CD14-positive monocyte (primary cell): ENCODE data around the gene SHROOM4. TPM values are rescaled to one million over a fixed set of nuclear protein-coding genes. Genes with fewer than 3 reads are reported as not detected.

Experiments
- DNase-seq, 3 donors: peaks; one replicate each; pipeline ENCODE4 v3.0.0-alpha.2; 2011 to 2022
- H2AFZ ChIP-seq: 2 replicates; pipeline ENCODE4 v1.6.0; 2012; ENCODE audit warnings: mild to moderate bottlenecking, low read depth, low read length, inconsistent platforms; ENCODE audit not compliant: insufficient read depth, poor library complexity, severe bottlenecking
- H3K27ac ChIP-seq, 2 donors: 1 replicate in 1 of 2; 2 replicates in 1 of 2; pipeline ENCODE4 v1.5.1; 2012 to 2013; ENCODE audit warnings: low read length in 2 of 2, control low read depth in 1 of 2, inconsistent platforms in 1 of 2, low read depth in 1 of 2, mild to moderate bottlenecking in 1 of 2
- H3K27me3 ChIP-seq, 2 donors: one replicate each; pipeline versions ENCODE4 v1.6.0 to v1.6.1; 2011 to 2013; ENCODE audit warnings: low read length in 2 of 2; ENCODE audit not compliant: control insufficient read depth in 2 of 2, insufficient read depth in 2 of 2
- H3K36me3 ChIP-seq, 2 donors: replicated peaks in 1 of 2; 1 replicate in 1 of 2; 2 replicates in 1 of 2; pipeline versions ENCODE4 v1.5.1 to v1.6.1; 2012 to 2013; ENCODE audit warnings: low read length in 2 of 2, control low read depth in 1 of 2, inconsistent platforms in 1 of 2, mild to moderate bottlenecking in 1 of 2; ENCODE audit not compliant: insufficient read depth in 2 of 2, control insufficient read depth in 1 of 2
- H3K4me1 ChIP-seq, 2 donors: 1 replicate in 1 of 2; 2 replicates in 1 of 2; pipeline versions ENCODE4 v1.5.1 to v1.6.1; 2012 to 2013; ENCODE audit warnings: low read length in 2 of 2, control low read depth in 1 of 2, inconsistent platforms in 1 of 2, mild to moderate bottlenecking in 1 of 2, moderate library complexity in 1 of 2; ENCODE audit not compliant: insufficient read depth in 2 of 2, control insufficient read depth in 1 of 2
- H3K4me2 ChIP-seq: replicated peaks from 2 replicates; pipeline ENCODE3; 2012; ENCODE audit warnings: low read length, moderate library complexity, mild to moderate bottlenecking; ENCODE audit not compliant: poor library complexity, severe bottlenecking; ENCODE audit errors: extremely low read depth
- H3K4me3 ChIP-seq, 3 experiments: fragments of 200-600 bp in 1 of 3; sonication (generic) in 1 of 3; replicated peaks in 1 of 3; 1 replicate in 2 of 3; 2 replicates in 1 of 3; pipeline ENCODE4 v1.5.1; 2011 to 2013; ENCODE audit warnings: low read length in 3 of 3, mild to moderate bottlenecking in 3 of 3, control low read depth in 2 of 3, low read depth in 2 of 3, inconsistent platforms in 1 of 3, moderate library complexity in 1 of 3
- H3K79me2 ChIP-seq: 2 replicates; pipeline ENCODE4 v1.6.0; 2012; ENCODE audit warnings: mild to moderate bottlenecking, control low read depth, inconsistent platforms, low read length, moderate library complexity; ENCODE audit not compliant: insufficient read depth
- H3K9ac ChIP-seq: 2 replicates; pipeline ENCODE4 v1.6.0; 2017; ENCODE audit warnings: low read length, mild to moderate bottlenecking; ENCODE audit not compliant: insufficient read depth, poor library complexity, severe bottlenecking
- H3K9me3 ChIP-seq, 2 donors: replicated peaks in 1 of 2; 1 replicate in 1 of 2; 2 replicates in 1 of 2; pipeline versions ENCODE4 v1.5.1 to v1.6.1; 2012 to 2013; ENCODE audit warnings: low read length in 2 of 2, control low read depth in 1 of 2; ENCODE audit not compliant: control insufficient read depth in 1 of 2, insufficient read depth in 1 of 2
- H4K20me1 ChIP-seq: 2 replicates; pipeline ENCODE4 v1.6.0; 2012; ENCODE audit warnings: mild to moderate bottlenecking, low read length, control low read depth, moderate library complexity; ENCODE audit not compliant: insufficient read depth
- H3K27ac Mint-ChIP-seq, 7 donors: one replicate each; pipeline ENCODE4 v1.8.0; 2020; ENCODE audit warnings: mild to moderate bottlenecking in 7 of 7, mixed read lengths in 7 of 7, moderate library complexity in 6 of 7, inconsistent platforms in 2 of 7
- H3K27me3 Mint-ChIP-seq, 3 donors: one replicate each; pipeline ENCODE4 v1.8.0; 2021 to 2022; ENCODE audit warnings: low read depth in 3 of 3, mild to moderate bottlenecking in 3 of 3, mixed read lengths in 3 of 3, moderate library complexity in 3 of 3, inconsistent platforms in 1 of 3
- H3K36me3 Mint-ChIP-seq, 2 donors: one replicate each; pipeline ENCODE4 v1.8.0; 2020; ENCODE audit warnings: mixed read lengths in 2 of 2, inconsistent platforms in 1 of 2, mild to moderate bottlenecking in 1 of 2
- H3K4me1 Mint-ChIP-seq: one replicate; pipeline ENCODE4 v1.8.0; 2020; ENCODE audit warnings: mild to moderate bottlenecking, mixed read lengths
- H3K4me3 Mint-ChIP-seq, 2 donors: one replicate each; pipeline ENCODE4 v1.8.0; 2020; ENCODE audit warnings: mild to moderate bottlenecking in 2 of 2, mixed read lengths in 2 of 2, moderate library complexity in 1 of 2
- H3K9me3 Mint-ChIP-seq, 7 donors: one replicate each; pipeline ENCODE4 v1.8.0; 2020 to 2022; ENCODE audit warnings: mixed read lengths in 7 of 7, mild to moderate bottlenecking in 6 of 7, moderate library complexity in 6 of 7, inconsistent platforms in 2 of 7
- CTCF ChIP-seq: fragments of 200-600 bp; IDR thresholded peaks from one replicate; pipeline ENCODE4 v1.8.0; 2022; ENCODE audit warnings: antibody characterized with exemption, mild to moderate bottlenecking
- WGBS: methylation state at CpG from one replicate; pipeline ENCODE4 v1.1.5; 2013; ENCODE audit warnings: missing lambda C conversion rate; ENCODE audit not compliant: insufficient coverage; 5-methylcytosine and 5-hydroxymethylcytosine counted together
- intact Hi-C, 2 donors: fragments of 100-400 bp; cut with micrococcal nuclease; formaldehyde crosslinking; loops; one replicate each; pipeline versions ENCODE4 v1.15.0 to v1.15.1; 2023
- polyA plus RNA-seq, 3 donors: library from polyadenylated mRNA; depleted of rRNA in 1 of 3; unstranded in 2 of 3; stranded (reverse) in 1 of 3; fragments of 300-500 nt in 2 of 3; fragments of >200 nt in 1 of 3; fragmentation: Illumina TruSeq in 2 of 3; gene quantifications; 1 replicate in 2 of 3; 2 replicates in 1 of 3; pipeline ENCODE4 v1.2.3, GENCODE V29; 2012 to 2021

SHROOM4 gene
- polyA plus RNA-seq, 3 donors: under 0.01 TPM; not detected in 2

- Histone ChIP-seq H3K27me3 (no peaks in the 10 kb centered on the region), H3K4me2 (no peak overlapping the region), H4K20me1 (no peaks in the 10 kb centered on the region), H3K36me3 (no peaks in the 10 kb centered on the region), H2AFZ (no peak overlapping the region), H3K4me3 (no peak overlapping the region), H3K4me1 (no peaks in the 10 kb centered on the region), H3K79me2 (no peaks in the 10 kb centered on the region), H3K9me3 (no peaks in the 10 kb centered on the region), H3K9ac (no peak overlapping the region), H3K27ac (no peak overlapping the region)
- no peaks in the 10 kb centered on the region for H3K9me3 Mint-ChIP-seq
- intact Hi-C loops: no loop called here
- no CpG with 5 or more reads among the region's 2 CpGs for WGBS
- no peak for TF ChIP-seq CTCF
- no peaks in the 10 kb centered on the region for H3K36me3 Mint-ChIP-seq
- no peak for DNase-seq
- no peak overlapping the region for H3K27ac Mint-ChIP-seq
- H3K27me3 Mint-ChIP-seq: peaks cover 0 to 4% (median 0%) of the 10 kb centered on the region in 3 donors
- H3K4me3 Mint-ChIP-seq: no peak overlapping the region
- H3K4me1 Mint-ChIP-seq: no peaks in the 10 kb centered on the region
These were observed 43.3 kb downstream of the SHROOM4 start for GRCh38 chrX:50770702-50771101.

GRCh38 chrX:50769389-50770063, 44.5 kb downstream of the SHROOM4 start:
- Histone ChIP-seq H3K27ac (no peak overlapping the region), H3K4me1 (no peaks in the 10 kb centered on the region), H2AFZ (no peak overlapping the region), H3K9ac (no peak overlapping the region), H3K4me2 (no peak overlapping the region), H3K9me3 (no peaks in the 10 kb centered on the region), H3K79me2 (no peaks in the 10 kb centered on the region), H3K27me3 (no peaks in the 10 kb centered on the region), H3K4me3 (no peak overlapping the region), H4K20me1 (no peaks in the 10 kb centered on the region), H3K36me3 (no peaks in the 10 kb centered on the region)
- Mint-ChIP-seq H3K9me3 (peaks cover 0 to 3% (median 0%) of the 10 kb centered on the region in 7 donors), H3K27ac (no peak overlapping the region), H3K27me3 (peaks cover 0 to 3% (median 0%) of the 10 kb centered on the region in 3 donors), H3K4me3 (no peak overlapping the region), H3K36me3 (no peaks in the 10 kb centered on the region), H3K4me1 (no peaks in the 10 kb centered on the region)
- 100% methylated on average over 2 of the region's 5 CpGs for WGBS
- no peak for TF ChIP-seq CTCF
- no peak for DNase-seq
- intact Hi-C loops: no loop called here
